Gastrocnemius medialis (tissue), 4 donors: ENCODE measurements around the gene ALDH2. TPM values are rescaled to one million over a fixed set of nuclear protein-coding genes. Genes with fewer than 3 reads are reported as not detected.

Experiments
- ATAC-seq, 2 donors: fragments of 150-250 bp; one replicate each; pipeline ENCODE4 v1.9.1; 2016
- DNase-seq, 2 donors: peaks; one replicate each; pipeline ENCODE4 v3.0.0-alpha.2; 2019
- H3K27ac ChIP-seq, 4 donors: fragments of 200-600 bp; sonication (generic); 1 replicate in 1 of 4; 2 replicates in 3 of 4; pipeline ENCODE4 v1.5.1; 2016 to 2018; ENCODE audit warnings: mild to moderate bottlenecking in 2 of 4, moderate library complexity in 1 of 4
- H3K27me3 ChIP-seq, 3 donors: fragments of 200-600 bp; sonication (generic) in 2 of 3; 1 replicate in 1 of 3; 2 replicates in 2 of 3; pipeline versions ENCODE4 v1.5.1 to v1.6.0; 2016 to 2019; ENCODE audit warnings: mild to moderate bottlenecking in 1 of 3, moderate library complexity in 1 of 3
- H3K36me3 ChIP-seq, 2 donors: fragments of 200-600 bp; sonication (generic) in 1 of 2; one replicate each; pipeline ENCODE4 v1.5.1; 2017 to 2018
- H3K4me1 ChIP-seq, 2 donors: fragments of 200-600 bp; sonication (generic) in 1 of 2; one replicate each; pipeline ENCODE4 v1.5.1; 2016 to 2017; ENCODE audit warnings: mild to moderate bottlenecking in 2 of 2
- H3K4me3 ChIP-seq, 4 donors: fragments of 200-600 bp; sonication (generic) in 3 of 4; 1 replicate in 1 of 4; 2 replicates in 3 of 4; pipeline ENCODE4 v1.5.1; 2016 to 2019; ENCODE audit warnings: mild to moderate bottlenecking in 2 of 4
- H3K9me3 ChIP-seq, 3 donors: fragments of 200-600 bp; sonication (generic) in 2 of 3; 1 replicate in 1 of 3; 2 replicates in 2 of 3; pipeline ENCODE4 v1.5.1; 2016 to 2019
- POLR2A ChIP-seq, 2 donors: fragments of 450-650 bp; IDR thresholded peaks; one replicate each; pipeline ENCODE4 v1.6.1; 2017; ENCODE audit warnings: antibody characterized with exemption in 2 of 2, mild to moderate bottlenecking in 2 of 2, moderate library complexity in 2 of 2
- in situ Hi-C, 4 donors: fragments of 200-750 bp; cut with MboI; loops; one replicate each; pipeline versions ENCODE4 v1.15.0 to v1.8.0; 2017; ENCODE audit warnings: low sequenced_read_pairs in 4 of 4
- intact Hi-C: fragments of 100-400 bp; cut with DNase I; formaldehyde crosslinking; loops from one replicate; pipeline ENCODE4 v1.15.1; 2023; ENCODE audit warnings: low total_unique reads
- total RNA-seq, 4 donors: library from RNA; depleted of rRNA; stranded (reverse); fragments of >200 nt; gene quantifications; one replicate each; pipeline versions ENCODE4 v1.1.0 to v1.2.3, GENCODE V29; 2016
- TF ChIP-seq, protein P1 (sequence below), 5 experiments: fragments of 450-650 bp in 3 of 5; fragments of 200-600 bp in 2 of 5; sonication (generic) in 2 of 5; IDR thresholded peaks in 4 of 5; conservative IDR thresholded peaks in 1 of 5; 1 replicate in 4 of 5; 2 replicates in 1 of 5; pipeline ENCODE4 v1.5.1; 2016 to 2019; ENCODE audit warnings: antibody characterized with exemption in 5 of 5, mild to moderate bottlenecking in 3 of 5, moderate library complexity in 3 of 5

ALDH2 gene
- total RNA-seq, 4 donors from 2014 or later: 70.9 to 156 (median 89.9) TPM

DNA sequence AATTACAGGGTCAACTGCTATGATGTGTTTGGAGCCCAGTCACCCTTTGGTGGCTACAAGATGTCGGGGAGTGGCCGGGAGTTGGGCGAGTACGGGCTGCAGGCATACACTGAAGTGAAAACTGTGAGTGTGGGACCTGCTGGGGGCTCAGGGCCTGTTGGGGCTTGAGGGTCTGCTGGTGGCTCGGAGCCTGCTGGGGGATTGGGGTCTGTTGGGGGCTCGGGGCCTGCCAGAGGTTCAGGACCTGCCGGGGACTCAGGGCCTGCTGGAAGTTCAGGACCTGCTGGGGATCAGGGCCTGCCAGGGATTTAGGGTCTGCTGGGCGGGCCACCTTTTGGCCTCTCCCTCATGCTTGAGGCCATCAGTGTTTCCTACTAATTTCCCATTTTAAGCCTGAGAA, 37.1 kb downstream of the ALDH2 start:
- no peak overlapping the region for H3K4me3 ChIP-seq
- in situ Hi-C loops: no loop called here
- ATAC-seq: no peak

DNA sequence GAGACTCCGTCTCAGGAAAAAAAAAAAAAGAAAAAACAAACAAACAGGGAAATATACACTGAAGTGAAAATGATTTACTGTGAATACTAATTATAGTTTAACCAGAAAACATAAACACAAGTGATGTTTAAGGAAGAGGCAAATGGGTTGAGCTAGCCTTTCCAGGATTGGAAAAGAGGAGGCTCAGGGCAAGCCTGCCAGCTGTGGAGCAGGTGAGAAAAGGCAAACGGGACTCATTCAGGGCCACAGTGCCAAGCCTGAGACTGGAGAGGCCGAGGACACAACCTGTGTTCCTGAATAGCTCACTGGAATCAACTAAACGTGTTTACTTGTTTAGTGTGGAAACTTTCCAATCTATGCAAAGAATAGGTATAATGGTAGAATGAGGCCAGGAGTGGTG, 39.6 kb downstream of the ALDH2 start:
- intact Hi-C loops (no loop called here), in situ Hi-C loops (loop anchor here in 1 of 4 donors (5.0 kb wide), 1 partner anchor 59 kb away; no protein-coding TSS in a partner anchor)
- TF ChIP-seq, protein P1, sequence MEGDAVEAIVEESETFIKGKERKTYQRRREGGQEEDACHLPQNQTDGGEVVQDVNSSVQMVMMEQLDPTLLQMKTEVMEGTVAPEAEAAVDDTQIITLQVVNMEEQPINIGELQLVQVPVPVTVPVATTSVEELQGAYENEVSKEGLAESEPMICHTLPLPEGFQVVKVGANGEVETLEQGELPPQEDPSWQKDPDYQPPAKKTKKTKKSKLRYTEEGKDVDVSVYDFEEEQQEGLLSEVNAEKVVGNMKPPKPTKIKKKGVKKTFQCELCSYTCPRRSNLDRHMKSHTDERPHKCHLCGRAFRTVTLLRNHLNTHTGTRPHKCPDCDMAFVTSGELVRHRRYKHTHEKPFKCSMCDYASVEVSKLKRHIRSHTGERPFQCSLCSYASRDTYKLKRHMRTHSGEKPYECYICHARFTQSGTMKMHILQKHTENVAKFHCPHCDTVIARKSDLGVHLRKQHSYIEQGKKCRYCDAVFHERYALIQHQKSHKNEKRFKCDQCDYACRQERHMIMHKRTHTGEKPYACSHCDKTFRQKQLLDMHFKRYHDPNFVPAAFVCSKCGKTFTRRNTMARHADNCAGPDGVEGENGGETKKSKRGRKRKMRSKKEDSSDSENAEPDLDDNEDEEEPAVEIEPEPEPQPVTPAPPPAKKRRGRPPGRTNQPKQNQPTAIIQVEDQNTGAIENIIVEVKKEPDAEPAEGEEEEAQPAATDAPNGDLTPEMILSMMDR (IDR thresholded peaks at IDR 0.05 in 4 of 5, conservative IDR thresholded peaks at IDR 0.05 in 1 of 5): no peak
- TF ChIP-seq POLR2A (IDR thresholded peaks at IDR 0.05): no peak
- ATAC-seq (no peak), DNase-seq (no peak)
- Histone ChIP-seq H3K27me3 (no peaks in the 10 kb centered on the region), H3K36me3 (peaks cover 0 to 27% of the 10 kb centered on the region in 2 donors), H3K9me3 (no peaks in the 10 kb centered on the region), H3K27ac (no peak overlapping the region), H3K4me3 (no peak overlapping the region), H3K4me1 (no peaks in the 10 kb centered on the region)

More for the DNA sequence above, 37.1 kb downstream of the ALDH2 start:
- intact Hi-C loops: no loop called here
- no peak for TF ChIP-seq POLR2A (IDR thresholded peaks at IDR 0.05)
- TF ChIP-seq, protein P1 (IDR thresholded peaks at IDR 0.05 in 4 of 5, conservative IDR thresholded peaks at IDR 0.05 in 1 of 5): no peak
- Histone ChIP-seq H3K4me1 (no peaks in the 10 kb centered on the region), H3K36me3 (peaks cover 0 to 40% of the 10 kb centered on the region in 2 donors), H3K9me3 (no peaks in the 10 kb centered on the region), H3K27me3 (no peaks in the 10 kb centered on the region), H3K27ac (no peak overlapping the region)
- DNase-seq: no peak

DNA sequence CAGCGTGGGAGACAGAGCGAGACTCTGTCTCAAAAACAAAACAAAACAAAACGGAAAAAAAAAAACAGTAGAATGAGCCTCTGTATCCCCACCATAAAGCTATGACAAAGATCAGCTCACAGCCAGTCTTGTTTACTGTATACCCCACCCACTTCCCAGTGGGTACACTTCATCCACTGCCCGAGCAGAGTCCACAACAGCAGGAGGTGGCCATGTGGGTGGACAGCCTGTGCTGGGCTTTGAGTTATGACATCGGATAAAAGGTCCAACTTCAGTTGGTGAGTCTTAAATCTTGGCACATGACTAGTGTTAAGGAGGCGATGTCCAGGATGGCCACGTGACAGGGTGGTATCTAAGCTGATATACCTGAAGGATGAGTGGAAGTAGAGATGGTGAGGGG, 40.5 kb downstream of the ALDH2 start:
- peaks cover 0 to 28% of the 10 kb centered on the region in 2 donors for H3K36me3 ChIP-seq
- H3K4me3 ChIP-seq: no peak overlapping the region
- no peak for ATAC-seq
- no peaks in the 10 kb centered on the region for H3K9me3 ChIP-seq
- TF ChIP-seq, protein P1 (IDR thresholded peaks at IDR 0.05 in 4 of 5, conservative IDR thresholded peaks at IDR 0.05 in 1 of 5): no peak
- no peak for TF ChIP-seq POLR2A (IDR thresholded peaks at IDR 0.05)
- no peaks in the 10 kb centered on the region for H3K4me1 ChIP-seq
- no peak overlapping the region for H3K27ac ChIP-seq
- DNase-seq: no peak
- no peaks in the 10 kb centered on the region for H3K27me3 ChIP-seq
- intact Hi-C loops (no loop called here), in situ Hi-C loops (loop anchor here in 1 of 4 donors (5.0 kb wide), 1 partner anchor 60 kb away; no protein-coding TSS in a partner anchor)

DNA sequence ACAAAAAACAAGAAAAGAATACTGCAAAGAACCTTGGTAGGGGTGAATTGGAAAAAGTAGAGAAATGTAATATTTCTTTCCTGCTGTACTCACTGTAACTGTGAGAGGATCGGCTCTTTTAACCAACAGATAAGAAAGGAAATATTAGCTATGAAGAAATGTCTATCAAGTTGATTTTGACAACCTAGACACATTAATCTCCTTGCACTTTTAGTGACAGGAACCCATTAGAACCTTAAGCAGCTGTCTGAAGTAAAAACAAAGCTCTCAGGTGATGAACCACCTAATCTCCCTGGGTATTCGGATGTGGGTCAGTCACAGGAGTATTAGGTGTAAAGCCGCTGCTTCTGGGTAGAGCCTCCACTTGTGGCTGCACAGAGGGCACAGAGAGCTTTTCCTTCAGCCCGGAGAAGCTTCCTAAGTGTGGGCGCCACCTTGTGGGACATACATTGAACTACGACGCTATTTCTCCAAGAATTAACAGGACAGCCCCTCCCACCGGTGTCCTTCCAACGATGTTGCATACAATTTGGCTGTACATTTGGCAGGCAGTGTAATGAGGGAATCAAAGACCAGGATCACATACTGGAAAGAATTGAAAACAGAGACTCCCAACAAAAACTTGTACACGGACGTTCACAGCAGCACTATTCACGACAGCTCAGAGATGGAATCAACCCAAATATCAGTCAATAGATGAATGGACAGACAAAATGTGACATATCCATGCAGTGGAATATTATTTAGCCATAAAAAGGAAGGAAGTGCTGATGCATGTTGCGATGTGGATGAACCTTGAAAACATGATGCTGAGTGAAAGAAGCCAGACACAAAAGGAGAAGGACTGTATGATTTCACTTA, 46.4 kb downstream of the ALDH2 start:
- no peak overlapping the region for H3K27ac ChIP-seq
- no peaks in the 10 kb centered on the region for H3K9me3 ChIP-seq
- H3K36me3 ChIP-seq: peaks cover 0 to 19% of the 10 kb centered on the region in 2 donors
- DNase-seq (peak; percentile 56 to 78), ATAC-seq (peak; percentile 90 to 99)
- intact Hi-C loops (loop anchor here (1.0 to 5.0 kb wide), 2 partner anchors 41 to 60 kb away; no protein-coding TSS in a partner anchor), in situ Hi-C loops (loop anchor here in 1 of 4 donors (5.0 kb wide), 1 partner anchor 56 kb away; no protein-coding TSS in a partner anchor)
- no peak overlapping the region for H3K4me3 ChIP-seq
- no peaks in the 10 kb centered on the region for H3K4me1 ChIP-seq
- no peaks in the 10 kb centered on the region for H3K27me3 ChIP-seq
- TF ChIP-seq POLR2A (IDR thresholded peaks at IDR 0.05): no peak
- TF ChIP-seq, protein P1 (IDR thresholded peaks at IDR 0.05 in 4 of 5, conservative IDR thresholded peaks at IDR 0.05 in 1 of 5): peak; percentile 75 to 89 (median 83)
